ENCODE data around the gene MAG.
"Not testable (repeated sequence)": the region's sequence is repeated elsewhere in the genome, so short reads cannot be mapped to it uniquely, and the experiment has no call there.

DNA sequence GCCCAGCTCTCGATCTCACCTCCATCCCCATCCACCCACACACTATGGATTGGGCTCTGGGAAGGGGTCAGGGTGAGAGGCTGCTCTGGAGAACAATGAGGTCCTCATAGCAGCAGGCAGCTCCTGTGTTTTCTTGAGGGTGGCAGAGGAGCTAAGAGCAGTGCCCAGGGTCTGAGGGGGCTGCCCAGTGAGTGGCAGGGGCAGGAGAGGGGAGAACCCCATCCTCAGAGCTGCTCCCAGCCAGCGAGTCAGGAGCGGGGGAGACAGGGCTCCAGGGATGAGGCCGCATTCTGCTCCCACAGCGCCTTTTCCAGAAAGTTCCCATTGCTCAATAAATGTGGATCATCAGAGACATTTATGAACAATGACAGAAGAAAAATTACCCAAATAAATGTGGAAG lies 68.1 kb downstream of the MAG start:
- not testable (repeated sequence) for TF ChIP-seq POLR2A, CTCF (IDR thresholded peaks at IDR 0.05)

Data from thyroid gland (tissue), 4 donors.